ENCODE results near the gene CD163L1. TPM values are rescaled to one million over a fixed set of nuclear protein-coding genes. Genes with fewer than 3 reads are reported as not detected.

Gene CD163L1
- total RNA-seq, 5 donors from 2014 or later (not counting 1 experiment from before 2014, with no cell fraction given) = not detected

DNA sequence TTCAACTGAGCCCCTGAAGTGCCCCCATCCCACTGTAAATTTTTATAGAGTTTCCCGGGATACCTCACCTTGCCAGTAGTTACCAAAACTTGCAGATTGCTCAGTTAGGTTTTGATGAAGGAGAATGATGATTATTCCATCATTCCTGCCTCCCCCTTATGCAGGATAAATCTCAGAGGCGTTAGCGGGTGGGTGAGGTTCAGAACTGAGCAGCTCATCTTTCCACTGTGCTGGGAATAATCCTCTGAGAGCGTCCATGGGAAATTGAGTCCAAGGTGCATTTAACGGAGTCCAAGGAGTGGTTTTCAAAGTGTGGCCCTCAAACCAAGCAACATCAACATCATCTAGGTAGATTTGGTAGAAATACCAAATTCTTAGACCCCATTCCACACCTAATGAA is 121.4 kb downstream of the CD163L1 start:
- ChIA-PET POLR2A (no interaction called here), CTCF (no interaction called here)
- no peaks in the 10 kb centered on the region for H3K36me3 ChIP-seq (ENCODE audit: control insufficient read depth in 2 of 2, extremely low read depth in 1 of 2, insufficient read depth in 1 of 2, low read length in 1 of 2)
- no peak overlapping the region for H3K4me3 Mint-ChIP-seq
- no peaks in the 10 kb centered on the region for H3K27me3 ChIP-seq (replicated peaks in 1 of 2; ENCODE audit: control insufficient read depth in 2 of 2, extremely low read depth in 1 of 2, insufficient read depth in 2 of 2, low read length in 1 of 2)
- H3K27me3 Mint-ChIP-seq = peaks cover 3% of the 10 kb centered on the region in 2 donors
- DNase-seq (no peak), ATAC-seq (replicated peaks in 1 of 4) (no peak)
- no peaks in the 10 kb centered on the region for H3K36me3 Mint-ChIP-seq
- H3K9me3 ChIP-seq = no peaks in the 10 kb centered on the region
- no peak overlapping the region for H3K27ac Mint-ChIP-seq
- WGBS (ENCODE audit: insufficient coverage) = 52% methylated on average over 3 of the region's 5 CpGs
- no peak overlapping the region for H3K4me3 ChIP-seq (ENCODE audit: control insufficient read depth in 1 of 2, extremely low read depth in 1 of 2, low read length in 1 of 2)
- H3K4me1 Mint-ChIP-seq = no peaks in the 10 kb centered on the region
- H3K9me3 Mint-ChIP-seq = no peaks in the 10 kb centered on the region
- no peaks in the 10 kb centered on the region for H3K4me1 ChIP-seq (ENCODE audit: control insufficient read depth in 1 of 2, extremely low read depth in 1 of 2, insufficient read depth in 2 of 2, low read length in 2 of 2)
- H3K27ac ChIP-seq (ENCODE audit: low read length) = no peak overlapping the region

DNA sequence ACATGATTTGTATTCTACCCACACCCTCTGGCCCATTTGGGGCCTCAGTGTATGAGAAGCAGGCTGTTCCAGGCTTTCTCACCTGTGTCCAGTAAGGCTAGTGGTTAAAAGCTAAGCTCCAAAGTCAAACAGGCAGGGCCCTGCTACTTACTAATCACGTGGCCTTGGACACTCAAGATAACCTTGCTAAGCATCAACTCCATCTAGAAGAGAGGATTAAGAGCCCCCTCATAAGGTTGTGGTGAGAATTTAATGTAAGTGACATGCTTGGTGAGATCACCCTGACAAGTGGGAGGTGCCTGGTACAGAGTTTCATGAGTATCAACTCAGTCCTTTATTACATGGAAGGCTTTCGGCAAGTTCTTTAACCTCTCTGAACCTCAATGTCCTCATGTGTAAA is 122.3 kb downstream of the CD163L1 start:
- no peak for ATAC-seq (replicated peaks in 1 of 4)
- no peak for DNase-seq
- H3K27me3 ChIP-seq (replicated peaks in 1 of 2; ENCODE audit: control insufficient read depth in 2 of 2, extremely low read depth in 1 of 2, insufficient read depth in 2 of 2, low read length in 1 of 2) = no peaks in the 10 kb centered on the region
- H3K36me3 Mint-ChIP-seq = no peaks in the 10 kb centered on the region
- no peak overlapping the region for H3K27ac Mint-ChIP-seq
- no peaks in the 10 kb centered on the region for H3K4me1 ChIP-seq (ENCODE audit: control insufficient read depth in 1 of 2, extremely low read depth in 1 of 2, insufficient read depth in 2 of 2, low read length in 2 of 2)
- no peaks in the 10 kb centered on the region for H3K4me1 Mint-ChIP-seq
- ChIA-PET CTCF (interaction anchor here in 1 of 2 donors (0.6 kb wide), 1 partner anchor 141 kb away, joined by 3 read pairs; no protein-coding TSS in a partner anchor), POLR2A (no interaction called here)
- H3K36me3 ChIP-seq (ENCODE audit: control insufficient read depth in 2 of 2, extremely low read depth in 1 of 2, insufficient read depth in 1 of 2, low read length in 1 of 2) = no peaks in the 10 kb centered on the region
- H3K4me3 ChIP-seq (ENCODE audit: control insufficient read depth in 1 of 2, extremely low read depth in 1 of 2, low read length in 1 of 2) = no peak overlapping the region
- H3K27ac ChIP-seq (ENCODE audit: low read length) = no peak overlapping the region
- peaks cover 0 to 3% of the 10 kb centered on the region in 2 donors for H3K27me3 Mint-ChIP-seq
- no peaks in the 10 kb centered on the region for H3K9me3 Mint-ChIP-seq
- no peaks in the 10 kb centered on the region for H3K9me3 ChIP-seq
- no peak overlapping the region for H3K4me3 Mint-ChIP-seq
- no CpG with 5 or more reads among the region's 2 CpGs for WGBS (ENCODE audit: insufficient coverage)

DNA sequence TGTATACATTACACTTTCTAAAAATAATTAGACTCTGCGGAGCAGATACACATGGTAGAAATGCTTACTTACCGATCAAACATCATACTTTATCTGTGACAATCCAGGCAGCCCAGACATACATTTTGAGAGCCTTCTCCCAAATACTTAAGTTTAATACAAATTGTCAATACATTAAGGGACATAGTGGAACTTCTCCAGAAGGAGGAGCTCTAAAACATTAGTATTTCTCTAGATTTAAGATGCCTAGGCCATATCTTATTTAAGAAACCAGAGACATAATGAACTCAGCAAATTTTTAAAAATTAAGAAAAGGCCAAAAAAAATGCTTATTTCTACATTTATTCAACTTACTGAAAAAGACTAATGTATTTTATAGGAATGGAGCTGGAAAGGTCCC is 124.0 kb downstream of the CD163L1 start:
- no peak overlapping the region for H3K4me3 Mint-ChIP-seq
- Histone ChIP-seq H3K4me3 (ENCODE audit: control insufficient read depth in 1 of 2, extremely low read depth in 1 of 2, low read length in 1 of 2) (no peak overlapping the region), H3K9me3 (no peaks in the 10 kb centered on the region), H3K4me1 (ENCODE audit: control insufficient read depth in 1 of 2, extremely low read depth in 1 of 2, insufficient read depth in 2 of 2, low read length in 2 of 2) (no peaks in the 10 kb centered on the region), H3K36me3 (ENCODE audit: control insufficient read depth in 2 of 2, extremely low read depth in 1 of 2, insufficient read depth in 1 of 2, low read length in 1 of 2) (no peaks in the 10 kb centered on the region), H3K27ac (ENCODE audit: low read length) (no peak overlapping the region), H3K27me3 (replicated peaks in 1 of 2; ENCODE audit: control insufficient read depth in 2 of 2, extremely low read depth in 1 of 2, insufficient read depth in 2 of 2, low read length in 1 of 2) (no peaks in the 10 kb centered on the region)
- WGBS (ENCODE audit: insufficient coverage) = no CpG with 5 or more reads among the region's 2 CpGs
- no peaks in the 10 kb centered on the region for H3K9me3 Mint-ChIP-seq
- ATAC-seq (replicated peaks in 1 of 4) (no peak), DNase-seq (no peak)
- POLR2A ChIA-PET = no interaction called here
- H3K27ac Mint-ChIP-seq = no peak overlapping the region
- no peaks in the 10 kb centered on the region for H3K4me1 Mint-ChIP-seq
- no peaks in the 10 kb centered on the region for H3K36me3 Mint-ChIP-seq
- peaks cover 0 to 3% of the 10 kb centered on the region in 2 donors for H3K27me3 Mint-ChIP-seq
- CTCF ChIA-PET = interaction anchor here in 1 of 2 donors (0.7 to 1.1 kb wide), 2 partner anchors 141 to 144 kb away, joined by 3 read pairs; no protein-coding TSS in a partner anchor

DNA sequence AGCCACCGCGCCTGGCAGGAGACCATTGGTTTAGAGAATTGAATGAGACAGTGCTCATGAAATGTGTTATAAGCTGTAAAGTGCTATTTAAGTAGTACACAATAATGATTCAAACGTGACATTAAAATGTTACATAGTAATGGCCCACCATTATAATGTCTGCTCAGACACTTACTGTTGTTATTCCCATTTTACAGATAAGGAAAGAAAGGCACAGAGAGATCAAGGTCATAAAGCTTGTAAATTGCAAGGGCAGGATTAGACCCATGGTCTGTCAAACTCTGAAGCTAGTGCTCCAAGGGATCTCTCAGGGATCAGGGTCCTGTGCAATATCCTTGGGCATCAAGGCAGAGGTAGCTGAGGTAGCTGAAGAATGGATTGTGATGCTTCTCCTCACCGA is 133.9 kb downstream of the CD163L1 start:
- H3K4me1 Mint-ChIP-seq = no peaks in the 10 kb centered on the region
- peaks cover 0 to 6% of the 10 kb centered on the region in 2 experiments for H3K27me3 ChIP-seq (replicated peaks in 1 of 2; ENCODE audit: control insufficient read depth in 2 of 2, extremely low read depth in 1 of 2, insufficient read depth in 2 of 2, low read length in 1 of 2)
- no peak overlapping the region for H3K4me3 ChIP-seq (ENCODE audit: control insufficient read depth in 1 of 2, extremely low read depth in 1 of 2, low read length in 1 of 2)
- WGBS (ENCODE audit: insufficient coverage) = 88% methylated on average over 3 of the region's 4 CpGs
- DNase-seq (no peak), ATAC-seq (replicated peaks in 1 of 4) (no peak)
- no peaks in the 10 kb centered on the region for H3K4me1 ChIP-seq (ENCODE audit: control insufficient read depth in 1 of 2, extremely low read depth in 1 of 2, insufficient read depth in 2 of 2, low read length in 2 of 2)
- CTCF ChIA-PET = no interaction called here
- H3K27me3 Mint-ChIP-seq = peaks cover 0 to 6% of the 10 kb centered on the region in 2 donors
- no peaks in the 10 kb centered on the region for H3K9me3 Mint-ChIP-seq
- no peaks in the 10 kb centered on the region for H3K36me3 ChIP-seq (ENCODE audit: control insufficient read depth in 2 of 2, extremely low read depth in 1 of 2, insufficient read depth in 1 of 2, low read length in 1 of 2)
- H3K36me3 Mint-ChIP-seq = no peaks in the 10 kb centered on the region
- POLR2A ChIA-PET = no interaction called here
- no peak overlapping the region for H3K27ac ChIP-seq (ENCODE audit: low read length)
- no peaks in the 10 kb centered on the region for H3K9me3 ChIP-seq
- no peak overlapping the region for H3K27ac Mint-ChIP-seq
- H3K4me3 Mint-ChIP-seq = no peak overlapping the region

Other genes with a start within 250 kb of the CD163L1 start
- not detected for gene ACSM4, start 140.1 kb downstream of the CD163L1 start, total RNA-seq
- gene CD163, start 59.6 kb upstream of the CD163L1 start, total RNA-seq = 1 to 10 TPM in 1 of 5 donors, under 1 TPM in 4; 0.33 to 1.2 (median 0.73) TPM
- not detected for gene APOBEC1, start 221.8 kb upstream of the CD163L1 start, total RNA-seq